ENCODE data around the gene PDK2.

The PDK2 gene

GRCh38 chr17:50101346-50102163 lies 6.4 kb downstream of the PDK2 start:
- no peak for DNase-seq (ENCODE audit: low spot score)

GRCh38 chr17:50102164-50102991 lies 7.2 kb downstream of the PDK2 start:
- DNase-seq (ENCODE audit: low spot score) = peak; percentile 22

DNA sequence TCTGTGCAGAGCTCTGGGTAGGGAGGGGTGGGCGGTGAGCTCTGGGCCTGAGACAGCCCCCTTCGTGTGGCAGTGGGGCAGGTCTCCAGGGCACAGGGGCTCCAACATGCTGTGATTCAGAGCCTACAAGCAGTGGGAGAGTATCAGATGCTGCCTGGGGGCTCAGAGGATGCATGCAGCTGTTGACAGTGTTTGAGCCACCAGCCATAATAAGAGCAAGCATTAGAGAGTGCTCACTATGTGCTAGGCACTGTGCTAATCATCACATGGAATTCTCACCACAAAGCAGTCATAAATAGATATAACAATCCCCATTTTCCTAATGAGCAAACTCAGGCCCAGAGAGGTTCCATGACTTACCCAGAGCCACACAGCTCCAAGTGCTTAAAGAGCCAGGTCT lies 8.1 kb downstream of the PDK2 start:
- DNase-seq (ENCODE audit: low spot score) = no peak

DNA sequence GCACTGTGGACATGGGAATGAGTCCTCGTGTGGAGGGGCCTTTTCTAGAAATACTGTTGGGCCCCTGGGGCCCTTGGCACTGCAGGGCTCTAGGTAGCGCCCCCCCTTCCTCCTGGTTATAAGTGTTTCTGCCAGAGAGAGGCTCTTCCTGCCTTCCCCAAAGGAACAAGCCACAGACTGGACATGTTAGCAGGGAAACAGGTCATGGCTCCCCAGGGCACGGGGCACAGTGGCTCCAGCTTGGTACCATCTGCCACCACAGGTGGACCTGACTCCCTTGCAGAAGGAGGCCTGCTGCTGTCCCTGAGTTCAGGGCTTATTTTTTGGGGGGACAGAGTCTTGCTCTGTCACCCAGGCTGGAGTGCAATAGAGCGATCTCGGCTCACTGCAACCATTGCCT lies 8.8 kb downstream of the PDK2 start:
- DNase-seq (ENCODE audit: low spot score) = no peak

GRCh38 chr17:50105811-50106210 lies 10.7 kb downstream of the PDK2 start:
- DNase-seq (ENCODE audit: low spot score) = no peak

- DNase-seq (ENCODE audit: low spot score) = no peak
These were observed 11.4 kb downstream of the PDK2 start for GRCh38 chr17:50106393-50107131.

GRCh38 chr17:50107790-50108414 lies 12.8 kb downstream of the PDK2 start:
- no peak for DNase-seq (ENCODE audit: low spot score)

DNA sequence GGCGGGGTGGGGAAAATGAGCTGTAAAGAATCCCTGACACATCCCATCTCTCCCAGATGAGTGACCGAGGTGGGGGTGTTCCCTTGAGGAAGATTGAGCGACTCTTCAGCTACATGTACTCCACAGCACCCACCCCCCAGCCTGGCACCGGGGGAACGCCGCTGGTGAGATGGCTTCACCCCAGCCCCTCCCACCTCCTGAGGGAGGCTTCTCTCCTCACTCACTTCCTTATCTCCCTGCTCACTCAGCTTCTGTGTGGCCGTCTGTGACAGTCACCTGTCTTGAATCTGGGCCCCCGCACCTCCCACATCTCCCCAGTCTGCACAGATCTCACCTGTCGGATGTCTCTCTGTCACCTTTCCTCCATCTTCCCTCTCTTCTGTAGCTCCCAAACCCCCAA lies 13.4 kb downstream of the PDK2 start:
- no peak for DNase-seq (ENCODE audit: low spot score)

- DNase-seq (ENCODE audit: low spot score) = no peak
These were observed 14.1 kb downstream of the PDK2 start for GRCh38 chr17:50109207-50109606.

- DNase-seq (ENCODE audit: low spot score) = no peak
These were observed 14.6 kb downstream of the PDK2 start for GRCh38 chr17:50109785-50110184.

GRCh38 chr17:50110591-50111349 lies 15.6 kb downstream of the PDK2 start:
- no peak for DNase-seq (ENCODE audit: low spot score)

- DNase-seq (ENCODE audit: low spot score) = no peak
These were observed 16.8 kb downstream of the PDK2 start for GRCh38 chr17:50111673-50112655.

- no peak for DNase-seq (ENCODE audit: low spot score)
These were observed 17.5 kb downstream of the PDK2 start for GRCh38 chr17:50112694-50113093.

- no peak for DNase-seq (ENCODE audit: low spot score)
These were observed 18.6 kb downstream of the PDK2 start for GRCh38 chr17:50113624-50114320.

DNA sequence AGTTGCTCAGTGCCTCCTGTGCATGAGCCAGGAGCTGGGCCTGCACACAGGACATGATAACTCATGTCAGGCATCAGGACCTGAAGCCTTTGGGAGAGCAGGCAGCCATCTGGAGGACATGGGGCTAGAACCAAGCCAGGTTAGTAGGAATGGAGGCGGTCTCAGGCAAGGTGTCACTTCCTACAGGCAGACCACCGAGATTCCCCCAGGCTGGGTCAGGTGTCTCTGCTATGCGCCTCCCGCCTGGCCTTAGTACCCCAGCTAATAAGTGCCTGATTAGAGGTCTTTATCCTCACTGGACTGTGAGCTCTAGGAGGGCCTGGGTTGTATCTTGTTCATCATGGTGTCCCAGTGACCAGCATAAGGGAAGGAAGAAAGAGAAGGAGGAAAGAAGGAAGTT lies 19.2 kb downstream of the PDK2 start:
- no peak for DNase-seq (ENCODE audit: low spot score)

DNA sequence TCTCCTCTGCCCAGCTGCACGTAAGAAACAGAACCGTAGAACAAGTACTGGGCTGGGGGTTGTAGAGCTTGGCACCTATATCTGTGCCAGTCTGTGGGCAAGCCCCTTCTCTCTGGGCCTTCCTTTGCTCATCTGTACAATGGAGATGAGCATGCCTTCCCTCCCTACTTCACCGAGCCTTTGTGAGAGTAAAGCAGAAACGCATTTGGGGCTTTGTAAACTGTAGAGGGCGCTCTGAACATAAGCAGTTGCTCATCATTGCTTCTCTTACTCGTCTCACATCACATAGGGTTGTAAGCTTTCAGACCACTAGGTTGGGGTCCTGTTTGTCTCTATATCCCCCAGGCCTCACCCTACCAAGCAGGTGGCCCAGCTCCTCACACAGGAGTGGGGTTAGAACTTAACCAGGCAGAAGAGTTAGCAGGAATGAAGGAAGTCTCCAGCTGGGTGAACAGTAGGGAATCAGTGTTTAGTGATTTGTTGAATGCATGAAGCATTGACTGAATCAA lies 19.8 kb downstream of the PDK2 start:
- no peak for DNase-seq (ENCODE audit: low spot score)

DNA sequence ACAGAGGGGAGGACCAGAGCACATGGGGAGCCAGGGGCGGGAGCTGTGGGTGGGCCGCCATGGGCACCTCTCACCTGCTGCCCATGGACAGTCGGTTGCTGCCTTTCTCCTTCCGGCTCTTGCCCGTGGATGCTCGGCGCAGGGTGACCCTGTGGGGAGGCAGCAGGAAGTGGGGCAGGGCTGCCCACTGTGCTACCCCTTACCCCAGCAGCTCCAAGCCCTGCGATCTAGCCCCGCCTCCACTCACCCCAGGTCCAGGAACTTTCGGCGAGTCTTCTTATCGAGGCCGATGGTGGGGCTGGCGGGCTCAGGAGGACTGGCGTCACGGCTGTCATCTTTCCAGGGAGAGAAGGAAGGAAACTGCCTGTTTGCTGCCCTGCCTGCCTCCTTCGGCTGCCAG lies 20.6 kb downstream of the PDK2 start:
- DNase-seq (ENCODE audit: low spot score) = no peak

- DNase-seq (ENCODE audit: low spot score) = peak; percentile 31
These were observed 22.3 kb downstream of the PDK2 start for GRCh38 chr17:50117202-50118051.

Measured in LoVo (cell line).